Astrocyte (in vitro differentiated cells and primary cell): ENCODE data around the gene ANAPC10. TPM values are rescaled to one million over a fixed set of nuclear protein-coding genes. Genes with fewer than 3 reads are reported as not detected.
A peak's percentile ranks its signal among the peaks of the same experiment; 100 is the strongest.

Experiments used
- DNase-seq: peaks from one replicate; pipeline ENCODE4 v3.0.0-alpha.2; 2010; ENCODE audit warnings: low read depth
- FAIRE-seq: peaks from 2 replicates; lab custom pipeline; 2011; peaks lifted over from hg19 to GRCh38; lab: Jason Lieb, UNC
- H2AFZ ChIP-seq: 2 replicates; pipeline ENCODE4 v1.6.0; 2012; ENCODE audit warnings: low read depth, low read length, inconsistent platforms
- H3K27ac ChIP-seq: 2 replicates; pipeline ENCODE4 v1.5.1; 2011; ENCODE audit warnings: low read depth, low read length, inconsistent platforms
- H3K27me3 ChIP-seq: 2 replicates; pipeline ENCODE4 v1.6.0; 2011; ENCODE audit warnings: low read length, inconsistent platforms; ENCODE audit not compliant: insufficient read depth
- H3K36me3 ChIP-seq: 2 replicates; pipeline ENCODE4 v1.5.1; 2011; ENCODE audit warnings: low read length, inconsistent platforms; ENCODE audit not compliant: insufficient read depth
- H3K4me1 ChIP-seq: 2 replicates; pipeline ENCODE4 v1.5.1; 2011; ENCODE audit warnings: low read length, inconsistent platforms; ENCODE audit not compliant: insufficient read depth
- H3K4me2 ChIP-seq: 2 replicates; pipeline ENCODE4 v1.6.0; 2012; ENCODE audit warnings: low read length, inconsistent platforms
- H3K4me3 ChIP-seq: 2 replicates; pipeline ENCODE4 v1.5.1; 2011; ENCODE audit warnings: low read depth, mild to moderate bottlenecking, low read length, inconsistent platforms; ENCODE audit not compliant: insufficient read depth
- H3K79me2 ChIP-seq: 2 replicates; pipeline ENCODE4 v1.6.0; 2012; ENCODE audit warnings: mild to moderate bottlenecking, low read length, inconsistent platforms; ENCODE audit not compliant: insufficient read depth
- H3K9ac ChIP-seq: 2 replicates; pipeline ENCODE4 v1.6.0; 2012; ENCODE audit warnings: mild to moderate bottlenecking, low read length, inconsistent platforms
- H3K9me3 ChIP-seq: 2 replicates; pipeline ENCODE4 v1.5.1; 2012; ENCODE audit warnings: low read depth, mild to moderate bottlenecking, low read length, inconsistent platforms; ENCODE audit not compliant: insufficient read depth
- H4K20me1 ChIP-seq: 2 replicates; pipeline ENCODE4 v1.6.0; 2012; ENCODE audit warnings: low read length, inconsistent platforms; ENCODE audit not compliant: insufficient read depth
- H3K27ac Mint-ChIP-seq: one replicate; pipeline ENCODE4 v1.8.0; 2021; ENCODE audit warnings: mild to moderate bottlenecking, mixed read lengths; ENCODE audit not compliant: unreplicated experiment
- H3K27me3 Mint-ChIP-seq: one replicate; pipeline ENCODE4 v1.8.0; 2021; ENCODE audit warnings: low read depth, mixed read lengths; ENCODE audit not compliant: unreplicated experiment
- H3K36me3 Mint-ChIP-seq: one replicate; pipeline ENCODE4 v1.8.0; 2021; ENCODE audit warnings: low read depth, mixed read lengths; ENCODE audit not compliant: unreplicated experiment
- H3K4me1 Mint-ChIP-seq: one replicate; pipeline ENCODE4 v1.8.0; 2021; ENCODE audit warnings: low read depth, mixed read lengths; ENCODE audit not compliant: unreplicated experiment
- H3K4me3 Mint-ChIP-seq: one replicate; pipeline ENCODE4 v1.8.0; 2021; ENCODE audit warnings: mild to moderate bottlenecking, moderate library complexity, mixed read lengths; ENCODE audit not compliant: unreplicated experiment
- H3K9me3 Mint-ChIP-seq: one replicate; pipeline ENCODE4 v1.8.0; 2021; ENCODE audit warnings: mild to moderate bottlenecking, mixed read lengths; ENCODE audit not compliant: unreplicated experiment
- EZH2 ChIP-seq: IDR thresholded peaks from 2 replicates; pipeline ENCODE4 v1.6.1; 2012; ENCODE audit warnings: mild to moderate bottlenecking, low read length, inconsistent platforms; ENCODE audit not compliant: insufficient read depth
- total RNA-seq: library from RNA; stranded (reverse); gene quantifications from 2 replicates; pipeline ENCODE4 v1.2.1, GENCODE V29; 2021
- TF ChIP-seq, protein P1 (sequence below): IDR thresholded peaks from 2 replicates; pipeline ENCODE4 v1.5.1; 2011; ENCODE audit warnings: low read depth, mild to moderate bottlenecking, inconsistent platforms, low read length, moderate library complexity; ENCODE audit not compliant: insufficient read depth

The ANAPC10 gene
- total RNA-seq, 1 donor from 2014 or later = 19.5 TPM

- H3K4me1 Mint-ChIP-seq = peaks cover 2% of the 10 kb centered on the region
- no peak for TF ChIP-seq EZH2
- TF ChIP-seq, protein P1, sequence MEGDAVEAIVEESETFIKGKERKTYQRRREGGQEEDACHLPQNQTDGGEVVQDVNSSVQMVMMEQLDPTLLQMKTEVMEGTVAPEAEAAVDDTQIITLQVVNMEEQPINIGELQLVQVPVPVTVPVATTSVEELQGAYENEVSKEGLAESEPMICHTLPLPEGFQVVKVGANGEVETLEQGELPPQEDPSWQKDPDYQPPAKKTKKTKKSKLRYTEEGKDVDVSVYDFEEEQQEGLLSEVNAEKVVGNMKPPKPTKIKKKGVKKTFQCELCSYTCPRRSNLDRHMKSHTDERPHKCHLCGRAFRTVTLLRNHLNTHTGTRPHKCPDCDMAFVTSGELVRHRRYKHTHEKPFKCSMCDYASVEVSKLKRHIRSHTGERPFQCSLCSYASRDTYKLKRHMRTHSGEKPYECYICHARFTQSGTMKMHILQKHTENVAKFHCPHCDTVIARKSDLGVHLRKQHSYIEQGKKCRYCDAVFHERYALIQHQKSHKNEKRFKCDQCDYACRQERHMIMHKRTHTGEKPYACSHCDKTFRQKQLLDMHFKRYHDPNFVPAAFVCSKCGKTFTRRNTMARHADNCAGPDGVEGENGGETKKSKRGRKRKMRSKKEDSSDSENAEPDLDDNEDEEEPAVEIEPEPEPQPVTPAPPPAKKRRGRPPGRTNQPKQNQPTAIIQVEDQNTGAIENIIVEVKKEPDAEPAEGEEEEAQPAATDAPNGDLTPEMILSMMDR = no peak
- no peaks in the 10 kb centered on the region for H3K27me3 Mint-ChIP-seq
- Histone ChIP-seq H3K9me3 (no peaks in the 10 kb centered on the region), H3K9ac (no peak overlapping the region), H3K36me3 (peaks cover 34% of the 10 kb centered on the region), H3K79me2 (peaks cover 93% of the 10 kb centered on the region), H2AFZ (no peak overlapping the region), H3K4me3 (no peak overlapping the region), H3K27ac (no peak overlapping the region), H3K4me1 (no peaks in the 10 kb centered on the region), H4K20me1 (peaks cover 41% of the 10 kb centered on the region), H3K4me2 (no peak overlapping the region), H3K27me3 (no peaks in the 10 kb centered on the region)
- FAIRE-seq (no peak), DNase-seq (no peak)
- no peak overlapping the region for H3K27ac Mint-ChIP-seq
- no peaks in the 10 kb centered on the region for H3K9me3 Mint-ChIP-seq
- H3K4me3 Mint-ChIP-seq = no peak overlapping the region
- no peaks in the 10 kb centered on the region for H3K36me3 Mint-ChIP-seq
Observed at GRCh38 chr4:145103496-145103895, 5.5 kb upstream of the ANAPC10 start.

GRCh38 chr4:145102619-145103018 is 4.6 kb upstream of the ANAPC10 start:
- Histone ChIP-seq H3K4me3 (no peak overlapping the region), H3K79me2 (peaks cover 91% of the 10 kb centered on the region), H4K20me1 (peaks cover 41% of the 10 kb centered on the region), H3K9me3 (no peaks in the 10 kb centered on the region), H3K27me3 (no peaks in the 10 kb centered on the region), H3K4me2 (peak overlapping the region; percentile 42), H3K27ac (no peak overlapping the region), H3K4me1 (no peaks in the 10 kb centered on the region), H3K36me3 (peaks cover 26% of the 10 kb centered on the region), H3K9ac (no peak overlapping the region), H2AFZ (no peak overlapping the region)
- Mint-ChIP-seq H3K4me1 (peaks cover 2% of the 10 kb centered on the region), H3K9me3 (no peaks in the 10 kb centered on the region), H3K27ac (no peak overlapping the region), H3K4me3 (no peak overlapping the region), H3K36me3 (no peaks in the 10 kb centered on the region), H3K27me3 (no peaks in the 10 kb centered on the region)
- no peak for DNase-seq
- TF ChIP-seq, protein P1 = no peak
- no peak for TF ChIP-seq EZH2
- FAIRE-seq = no peak

GRCh38 chr4:145101091-145101490 is 3.1 kb upstream of the ANAPC10 start:
- FAIRE-seq (no peak), DNase-seq (no peak)
- H3K79me2 ChIP-seq = peaks cover 91% of the 10 kb centered on the region
- H3K27me3 Mint-ChIP-seq = no peaks in the 10 kb centered on the region
- TF ChIP-seq, protein P1 = no peak
- H3K4me3 ChIP-seq = no peak overlapping the region
- no peak overlapping the region for H3K27ac ChIP-seq
- no peaks in the 10 kb centered on the region for H3K36me3 Mint-ChIP-seq
- H3K4me2 ChIP-seq = peak overlapping the region; percentile 42
- no peaks in the 10 kb centered on the region for H3K9me3 Mint-ChIP-seq
- no peak overlapping the region for H2AFZ ChIP-seq
- H3K9ac ChIP-seq = no peak overlapping the region
- no peaks in the 10 kb centered on the region for H3K27me3 ChIP-seq
- no peak overlapping the region for H3K4me3 Mint-ChIP-seq
- H3K9me3 ChIP-seq = no peaks in the 10 kb centered on the region
- peaks cover 7% of the 10 kb centered on the region for H3K4me1 Mint-ChIP-seq
- H4K20me1 ChIP-seq = peaks cover 36% of the 10 kb centered on the region
- H3K4me1 ChIP-seq = peaks cover 9% of the 10 kb centered on the region
- H3K36me3 ChIP-seq = peaks cover 17% of the 10 kb centered on the region
- no peak overlapping the region for H3K27ac Mint-ChIP-seq
